Common myeloid progenitor, CD34-positive (primary cell): ENCODE data around the gene RHOC.
"Not testable (repeated sequence)": the region's sequence is repeated elsewhere in the genome, so short reads cannot be mapped to it uniquely, and the experiment has no call there.

Source experiments
- CTCF ChIA-PET: fragments of 350-600 bp; sonication (Branson Sonifier 250); formaldehyde crosslinking; loops from one replicate; lab custom pipeline; 2021; ENCODE audit warnings: antibody characterized with exemption; lab: Charles Lee
- POLR2A ChIA-PET: fragments of 350-600 bp; sonication (Branson Sonifier 250); formaldehyde crosslinking; loops from one replicate; lab custom pipeline; 2021; ENCODE audit warnings: antibody characterized with exemption; lab: Charles Lee
- DNase-seq, 3 donors: peaks; one replicate each; pipeline versions ENCODE4 v3.0.0 to v3.0.0-alpha.2; 2013
- H3K27ac ChIP-seq, 2 experiments: 1 replicate in 1 of 2; 2 replicates in 1 of 2; pipeline ENCODE4 v1.7.0; 2013; ENCODE audit warnings: inconsistent platforms in 2 of 2, low read length in 2 of 2, mild to moderate bottlenecking in 2 of 2, low read depth in 1 of 2, moderate library complexity in 1 of 2; ENCODE audit not compliant: severe bottlenecking in 2 of 2, insufficient read depth in 1 of 2, poor library complexity in 1 of 2
- H3K27me3 ChIP-seq, 5 experiments: replicated peaks in 2 of 5; 1 replicate in 3 of 5; 2 replicates in 2 of 5; pipeline versions ENCODE4 v1.6.1 to v1.7.0; 2013; ENCODE audit warnings: low read length in 4 of 5, mild to moderate bottlenecking in 2 of 5, moderate library complexity in 2 of 5, inconsistent platforms in 1 of 5; ENCODE audit not compliant: insufficient read depth in 5 of 5, control insufficient read depth in 4 of 5
- H3K36me3 ChIP-seq, 4 experiments: 1 replicate in 2 of 4; 2 replicates in 2 of 4; pipeline versions ENCODE4 v1.6.1 to v1.7.0; 2013; ENCODE audit warnings: low read length in 3 of 4, control low read depth in 1 of 4, mild to moderate bottlenecking in 1 of 4; ENCODE audit not compliant: control insufficient read depth in 4 of 4, insufficient read depth in 4 of 4
- H3K4me1 ChIP-seq, 4 experiments: 1 replicate in 3 of 4; 2 replicates in 1 of 4; pipeline versions ENCODE4 v1.6.1 to v1.7.1; 2013; ENCODE audit warnings: low read length in 3 of 4, mild to moderate bottlenecking in 3 of 4, control low read depth in 1 of 4, inconsistent platforms in 1 of 4, moderate library complexity in 1 of 4; ENCODE audit not compliant: control insufficient read depth in 4 of 4, insufficient read depth in 4 of 4; ENCODE audit errors: control extremely low read depth in 1 of 4
- H3K4me3 ChIP-seq, 7 experiments: 1 replicate in 4 of 7; 2 replicates in 3 of 7; pipeline versions ENCODE4 v1.5.1 to v1.7.0; 2013; ENCODE audit warnings: mild to moderate bottlenecking in 7 of 7, low read length in 6 of 7, moderate library complexity in 6 of 7, inconsistent platforms in 2 of 7, low read depth in 2 of 7, control low read depth in 1 of 7; ENCODE audit not compliant: insufficient read depth in 4 of 7, control insufficient read depth in 1 of 7; ENCODE audit errors: extremely low read depth in 1 of 7
- H3K9me3 ChIP-seq, 5 experiments: 1 replicate in 4 of 5; 2 replicates in 1 of 5; pipeline versions ENCODE4 v1.6.1 to v1.7.1; 2013; ENCODE audit warnings: low read length in 4 of 5, mild to moderate bottlenecking in 2 of 5, inconsistent platforms in 1 of 5, low read depth in 1 of 5, moderate library complexity in 1 of 5; ENCODE audit not compliant: control insufficient read depth in 4 of 5, insufficient read depth in 2 of 5; ENCODE audit errors: control extremely low read depth in 1 of 5
- WGBS: methylation state at CpG from one replicate; pipeline ENCODE4 v1.1.5; 2013; ENCODE audit not compliant: insufficient coverage; 5-methylcytosine and 5-hydroxymethylcytosine counted together

Gene RHOC

DNA sequence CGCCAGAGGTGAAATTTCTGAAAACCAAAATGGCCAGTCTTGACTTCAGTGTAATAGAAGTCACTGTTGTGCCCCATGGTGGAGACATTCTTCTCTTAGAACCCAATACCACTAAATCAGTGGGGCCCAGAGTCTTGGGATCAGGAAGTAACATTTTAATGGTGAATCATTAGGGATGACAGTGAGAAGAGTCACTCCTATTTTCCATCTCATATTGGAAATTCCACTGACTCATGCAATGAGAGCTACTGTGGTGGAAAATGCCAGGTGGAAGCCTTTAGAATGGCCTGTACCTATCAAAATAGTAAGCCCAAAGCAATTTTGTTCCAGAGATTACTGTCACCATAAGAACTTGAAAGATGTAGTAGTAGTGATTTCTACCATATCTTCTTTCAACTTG is 28.8 kb upstream of the RHOC start:
- H3K27me3 ChIP-seq: peaks cover 4 to 17% (median 12%) of the 10 kb centered on the region in 5 experiments
- DNase-seq: no peak
- no peak overlapping the region for H3K4me3 ChIP-seq
- no peaks in the 10 kb centered on the region for H3K9me3 ChIP-seq
- POLR2A ChIA-PET: interaction anchor here (0.7 kb wide), 1 partner anchor 54 kb away, joined by 3 read pairs; no protein-coding TSS in a partner anchor
- H3K4me1 ChIP-seq: no peaks in the 10 kb centered on the region
- no peaks in the 10 kb centered on the region for H3K36me3 ChIP-seq
- CTCF ChIA-PET: no interaction called here
- no CpG with 5 or more reads among the region's 1 CpG for WGBS
- H3K27ac ChIP-seq: no peak overlapping the region

DNA sequence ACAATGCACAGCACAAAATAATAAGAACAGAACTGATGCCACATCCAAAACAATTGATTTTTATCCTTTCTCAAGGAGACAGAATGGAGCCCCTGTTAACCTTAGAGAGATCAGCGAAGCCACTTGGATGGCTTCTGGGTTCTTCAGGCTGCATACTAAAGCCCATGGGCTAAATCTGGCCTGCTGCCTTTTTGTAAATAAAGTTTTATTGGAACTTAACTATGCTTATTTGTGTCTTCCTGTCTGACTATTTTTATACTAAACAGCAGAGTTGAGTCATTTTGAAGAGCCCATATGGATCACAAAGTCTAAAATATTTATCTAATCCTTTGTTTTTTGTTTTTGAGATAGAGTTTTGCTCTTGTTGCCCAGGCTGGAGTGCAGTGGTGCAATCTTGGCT is 24.5 kb upstream of the RHOC start:
- Histone ChIP-seq H3K27ac (no peak overlapping the region), H3K9me3 (no peaks in the 10 kb centered on the region), H3K4me3 (no peak overlapping the region), H3K36me3 (no peaks in the 10 kb centered on the region), H3K27me3 (peaks cover 0 to 8% (median 0%) of the 10 kb centered on the region in 5 experiments), H3K4me1 (peaks cover 0 to 4% (median 1%) of the 10 kb centered on the region in 4 experiments)
- ChIA-PET CTCF (interaction anchor here (1.0 to 5.6 kb wide), 2 partner anchors 13 to 71 kb away, joined by 3 to 51 read pairs; partner anchors contain the start of gene PPM1J), POLR2A (no interaction called here)
- WGBS: no CpG with 5 or more reads among the region's 1 CpG
- DNase-seq: no peak

DNA sequence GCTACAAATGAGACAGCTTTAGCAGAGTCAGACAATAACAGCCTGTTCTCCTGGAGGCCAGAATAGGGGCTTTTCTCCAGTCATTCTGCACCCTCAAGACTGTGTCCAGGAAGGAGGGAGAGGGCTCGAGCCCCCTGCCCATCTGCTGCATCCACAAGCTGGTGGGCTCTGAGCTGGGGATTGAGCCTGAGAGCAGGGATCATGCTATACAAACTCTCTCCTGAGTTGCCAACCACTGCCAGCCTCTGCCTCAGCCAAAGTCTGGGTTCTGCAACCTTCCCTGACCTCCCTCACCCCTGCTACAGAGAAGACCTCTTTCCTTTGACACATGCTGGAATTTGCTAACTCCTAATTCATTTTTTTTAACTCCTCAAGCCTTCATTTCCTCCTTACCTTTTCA is 23.0 kb upstream of the RHOC start:
- ChIA-PET POLR2A (no interaction called here), CTCF (interaction anchor here (1.0 to 5.6 kb wide), 3 partner anchors 11 to 76 kb away, joined by 3 to 51 read pairs (median 3); partner anchors contain the start of gene PPM1J)
- H3K27ac ChIP-seq: no peak overlapping the region
- peaks cover 0 to 4% (median 1%) of the 10 kb centered on the region in 4 experiments for H3K4me1 ChIP-seq
- DNase-seq: no peak
- peaks cover 0 to 8% (median 0%) of the 10 kb centered on the region in 5 experiments for H3K27me3 ChIP-seq
- WGBS: no CpG with 5 or more reads among the region's 1 CpG
- no peak overlapping the region for H3K4me3 ChIP-seq
- H3K9me3 ChIP-seq: no peaks in the 10 kb centered on the region
- H3K36me3 ChIP-seq: no peaks in the 10 kb centered on the region

GRCh38 chr1:112729011-112729410 is 22.1 kb upstream of the RHOC start:
- H3K27me3 ChIP-seq, H3K36me3 ChIP-seq, H3K9me3 ChIP-seq, DNase-seq, H3K4me1 ChIP-seq, H3K27ac ChIP-seq, POLR2A ChIA-PET, H3K4me3 ChIP-seq: not testable (repeated sequence)
- CTCF ChIA-PET: interaction anchor here (5.6 kb wide), 1 partner anchor 10 kb away, joined by 51 read pairs; the partner anchor contains the start of gene PPM1J
- 100% methylated on average over 1 of the region's 3 CpGs for WGBS

DNA sequence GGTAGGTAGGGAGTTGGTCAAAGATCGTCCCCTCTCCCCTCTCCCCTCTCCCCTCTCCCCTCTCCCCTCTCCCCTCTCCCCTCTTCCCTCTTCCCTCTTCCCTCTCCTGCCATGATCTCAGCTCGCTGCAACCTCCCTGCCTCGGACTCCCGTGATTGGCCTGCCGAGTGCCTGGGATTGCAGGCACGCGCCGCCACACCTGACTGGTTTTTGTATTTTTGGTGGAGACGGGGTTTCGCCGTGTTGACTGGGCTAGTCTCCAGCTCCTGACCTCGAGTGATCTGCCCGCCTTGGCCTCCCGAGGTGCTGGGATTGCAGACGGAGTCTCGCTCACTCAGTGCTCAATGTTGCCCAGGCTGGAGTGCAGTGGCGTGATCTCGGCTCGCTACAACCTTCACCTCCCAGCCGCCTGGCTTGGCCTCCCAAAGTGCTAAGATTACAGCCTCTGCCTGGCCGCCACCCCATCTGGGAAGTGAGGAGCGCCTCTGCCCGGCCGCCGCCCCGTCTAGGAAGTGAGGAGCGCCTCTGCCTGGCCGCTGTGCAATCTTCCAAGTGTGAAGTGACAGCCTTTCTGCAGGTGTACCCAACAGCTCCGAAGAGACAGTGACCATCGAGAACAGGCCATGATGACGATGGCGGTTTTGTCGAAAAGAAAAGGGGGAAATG is 21.5 kb upstream of the RHOC start:
- H3K4me1 ChIP-seq, H3K4me3 ChIP-seq, H3K27ac ChIP-seq, H3K36me3 ChIP-seq, H3K27me3 ChIP-seq, POLR2A ChIA-PET, DNase-seq, H3K9me3 ChIP-seq: not testable (repeated sequence)
- CTCF ChIA-PET: interaction anchor here (5.6 kb wide), 1 partner anchor 10 kb away, joined by 51 read pairs; the partner anchor contains the start of gene PPM1J
- WGBS: 96% methylated on average over 20 of the region's 33 CpGs

GRCh38 chr1:112727716-112728115 is 20.8 kb upstream of the RHOC start:
- DNase-seq: no peak
- Histone ChIP-seq H3K27ac (no peak overlapping the region), H3K9me3 (no peaks in the 10 kb centered on the region), H3K4me1 (peaks cover 0 to 14% (median 12%) of the 10 kb centered on the region in 4 experiments), H3K27me3 (no peaks in the 10 kb centered on the region), H3K36me3 (no peaks in the 10 kb centered on the region), H3K4me3 (no peak overlapping the region)
- WGBS: 100% methylated on average over 1 of the region's 2 CpGs
- POLR2A ChIA-PET: no interaction called here
- CTCF ChIA-PET: interaction anchor here (5.6 kb wide), 1 partner anchor 9 kb away, joined by 51 read pairs; the partner anchor contains the start of gene PPM1J

- H3K27me3 ChIP-seq, H3K9me3 ChIP-seq, DNase-seq, H3K36me3 ChIP-seq, H3K4me3 ChIP-seq, POLR2A ChIA-PET, H3K27ac ChIP-seq: not testable (repeated sequence)
- 100% methylated on average over 1 of the region's 4 CpGs for WGBS
- CTCF ChIA-PET: interaction anchor here (10.1 kb wide), 1 partner anchor 81 kb away, joined by 268 read pairs; no protein-coding TSS in a partner anchor
- H3K4me1 ChIP-seq: peaks cover 0 to 17% (median 15%) of the 10 kb centered on the region in 4 experiments
Observed at GRCh38 chr1:112724240-112724639, 17.3 kb upstream of the RHOC start.
